ENCODE measurements around the gene ZDHHC3. TPM values are rescaled to one million over a fixed set of nuclear protein-coding genes. Genes with fewer than 3 reads are reported as not detected.

Gene ZDHHC3
- total and polyA plus RNA-seq, 8 donors, result 11.4 to 28.3 (median 18.7) TPM

DNA sequence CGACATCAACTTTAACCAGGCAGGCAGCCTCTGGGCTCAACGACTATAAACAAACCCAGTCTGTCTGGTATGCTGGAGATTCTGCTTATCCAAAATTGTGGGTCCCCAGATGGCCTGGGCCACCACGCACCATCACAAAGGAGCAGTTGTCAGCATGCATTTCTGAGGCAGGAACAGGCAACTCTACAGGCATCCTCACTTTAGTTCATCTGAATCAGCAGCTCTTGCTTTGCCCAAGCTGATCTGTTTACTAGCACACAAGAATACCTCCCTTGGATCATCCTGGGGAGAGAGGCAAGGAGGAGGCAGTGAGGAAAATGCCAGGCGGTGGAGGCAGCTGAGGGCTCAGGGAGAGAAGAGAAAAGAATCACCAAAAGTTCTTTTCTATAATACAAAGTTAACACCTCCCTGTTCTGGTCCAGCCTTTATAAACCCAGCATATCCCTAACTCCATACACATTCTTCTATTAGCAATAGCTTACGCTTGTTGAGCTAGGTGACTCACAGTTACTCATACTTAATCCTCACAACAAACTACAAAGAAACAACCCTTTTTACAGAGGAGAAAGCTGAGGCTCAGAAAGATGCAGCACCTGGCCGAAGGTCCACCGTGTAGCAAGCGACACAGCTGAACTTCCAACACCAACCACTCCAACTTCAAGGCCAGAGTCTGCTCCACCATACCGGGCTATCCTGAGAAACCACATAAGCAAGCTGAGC lies 33.6 kb downstream of the ZDHHC3 start:
- 92 to 94% methylated on average over 9 of the region's 9 CpGs for WGBS, 2 donors
- no peaks in the 10 kb centered on the region for H3K4me1 ChIP-seq
- H3K27me3 ChIP-seq, result no peaks in the 10 kb centered on the region
- intact Hi-C loops (cut with DNase I), result no loop called here
- H3K9me3 ChIP-seq, result no peaks in the 10 kb centered on the region
- DNase-seq (no peak), ATAC-seq (no peak), FAIRE-seq (no peak)
- H3K36me3 ChIP-seq, result peaks cover 0 to 11% (median 0%) of the 10 kb centered on the region in 3 donors
- no peak overlapping the region for H3K4me3 ChIP-seq
- no peak overlapping the region for H3K27ac ChIP-seq
- no peak for TF ChIP-seq CTCF (IDR thresholded peaks at IDR 0.05)

- Histone ChIP-seq H3K27me3 (no peaks in the 10 kb centered on the region), H3K36me3 (peaks cover 0 to 11% (median 0%) of the 10 kb centered on the region in 3 donors), H3K9me3 (no peaks in the 10 kb centered on the region), H3K4me3 (no peak overlapping the region), H3K27ac (no peak overlapping the region), H3K4me1 (no peaks in the 10 kb centered on the region)
- WGBS, 2 donors, result 85 to 86% methylated on average over 6 of the region's 6 CpGs
- ATAC-seq (no peak), DNase-seq (no peak), FAIRE-seq (no peak)
- no peak for TF ChIP-seq CTCF (IDR thresholded peaks at IDR 0.05)
- intact Hi-C loops (cut with DNase I), result no loop called here
These were observed 36.4 kb downstream of the ZDHHC3 start for GRCh38 chr3:44939581-44940036.

GRCh38 chr3:44932986-44933944 lies 42.7 kb downstream of the ZDHHC3 start:
- intact Hi-C loops (cut with DNase I), result no loop called here
- DNase-seq, result no peak
- Histone ChIP-seq H3K9me3 (no peaks in the 10 kb centered on the region), H3K4me3 (no peak overlapping the region), H3K27ac (no peak overlapping the region), H3K27me3 (no peaks in the 10 kb centered on the region), H3K4me1 (no peaks in the 10 kb centered on the region), H3K36me3 (peaks cover 0 to 7% (median 0%) of the 10 kb centered on the region in 3 donors)
- no peak for ATAC-seq
- TF ChIP-seq CTCF (IDR thresholded peaks at IDR 0.05), result no peak
- 88 to 91% methylated on average over 14 of the region's 14 CpGs for WGBS, 2 donors
- FAIRE-seq, result no peak

- no peaks in the 10 kb centered on the region for H3K9me3 ChIP-seq
- ATAC-seq, result no peak
These were observed 43.7 kb downstream of the ZDHHC3 start for GRCh38 chr3:44932271-44932670.

More at GRCh38 chr3:44932271-44932670, 43.7 kb downstream of the ZDHHC3 start:
- intact Hi-C loops (cut with DNase I), result no loop called here
- no peak for TF ChIP-seq CTCF (IDR thresholded peaks at IDR 0.05)
- H3K4me1 ChIP-seq, result no peaks in the 10 kb centered on the region
- peaks cover 0 to 7% (median 0%) of the 10 kb centered on the region in 3 donors for H3K36me3 ChIP-seq
- DNase-seq (no peak), FAIRE-seq (no peak)
- H3K27ac ChIP-seq, result no peak overlapping the region
- H3K4me3 ChIP-seq, result no peak overlapping the region
- WGBS, 2 donors, result 65 to 68% methylated on average over 2 of the region's 2 CpGs
- no peaks in the 10 kb centered on the region for H3K27me3 ChIP-seq
